Measurements from ENCODE around the gene LPP. TPM values are rescaled to one million over a fixed set of nuclear protein-coding genes. Genes with fewer than 3 reads are reported as not detected.

LPP gene
- total RNA-seq, 1 donor from 2014 or later = 93.9 TPM

DNA sequence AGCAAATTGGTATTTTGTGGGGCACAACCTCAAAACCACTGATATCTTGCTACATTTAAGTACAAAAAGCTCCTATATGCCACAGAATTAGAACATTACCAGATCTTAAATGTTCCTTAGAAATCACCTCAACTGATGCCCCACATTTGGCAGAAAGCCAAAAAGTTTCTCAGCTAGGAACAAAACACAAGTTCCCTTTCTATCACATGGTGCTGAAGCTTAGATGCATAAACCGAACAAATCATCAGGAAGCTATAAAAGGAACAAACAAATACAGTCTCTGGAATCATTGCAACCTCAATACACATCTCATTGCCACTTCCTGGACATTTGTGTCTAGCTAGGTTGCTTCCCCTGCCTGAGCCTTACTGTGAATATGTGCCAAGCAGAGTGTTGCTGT, 492.6 kb downstream of the LPP start:
- no peak for TF ChIP-seq CTCF (conservative IDR thresholded peaks at IDR 0.05; ENCODE audit: low read depth, low read length)
- H3K4me3 ChIP-seq (ENCODE audit: low read depth, low read length) = no peak overlapping the region
- DNase-seq (ENCODE audit: low read depth) = no peak

GRCh38 chr3:188647237-188647636, 493.3 kb downstream of the LPP start:
- DNase-seq (ENCODE audit: low read depth) = no peak
- no peak for TF ChIP-seq CTCF (conservative IDR thresholded peaks at IDR 0.05; ENCODE audit: low read depth, low read length)
- no peak overlapping the region for H3K4me3 ChIP-seq (ENCODE audit: low read depth, low read length)

- no peak for TF ChIP-seq CTCF (conservative IDR thresholded peaks at IDR 0.05; ENCODE audit: low read depth, low read length)
- no peak for DNase-seq (ENCODE audit: low read depth)
- H3K4me3 ChIP-seq (ENCODE audit: low read depth, low read length) = no peak overlapping the region
Measured at GRCh38 chr3:188649521-188649920, 495.6 kb downstream of the LPP start.

GRCh38 chr3:188656196-188656982, 502.4 kb downstream of the LPP start:
- H3K4me3 ChIP-seq (ENCODE audit: low read depth, low read length) = no peak overlapping the region
- no peak for TF ChIP-seq CTCF (conservative IDR thresholded peaks at IDR 0.05; ENCODE audit: low read depth, low read length)
- DNase-seq (ENCODE audit: low read depth) = peak; percentile 72

- no peak overlapping the region for H3K4me3 ChIP-seq (ENCODE audit: low read depth, low read length)
- no peak for DNase-seq (ENCODE audit: low read depth)
- TF ChIP-seq CTCF (conservative IDR thresholded peaks at IDR 0.05; ENCODE audit: low read depth, low read length) = no peak
Measured at GRCh38 chr3:188658606-188659005, 504.6 kb downstream of the LPP start.

DNA sequence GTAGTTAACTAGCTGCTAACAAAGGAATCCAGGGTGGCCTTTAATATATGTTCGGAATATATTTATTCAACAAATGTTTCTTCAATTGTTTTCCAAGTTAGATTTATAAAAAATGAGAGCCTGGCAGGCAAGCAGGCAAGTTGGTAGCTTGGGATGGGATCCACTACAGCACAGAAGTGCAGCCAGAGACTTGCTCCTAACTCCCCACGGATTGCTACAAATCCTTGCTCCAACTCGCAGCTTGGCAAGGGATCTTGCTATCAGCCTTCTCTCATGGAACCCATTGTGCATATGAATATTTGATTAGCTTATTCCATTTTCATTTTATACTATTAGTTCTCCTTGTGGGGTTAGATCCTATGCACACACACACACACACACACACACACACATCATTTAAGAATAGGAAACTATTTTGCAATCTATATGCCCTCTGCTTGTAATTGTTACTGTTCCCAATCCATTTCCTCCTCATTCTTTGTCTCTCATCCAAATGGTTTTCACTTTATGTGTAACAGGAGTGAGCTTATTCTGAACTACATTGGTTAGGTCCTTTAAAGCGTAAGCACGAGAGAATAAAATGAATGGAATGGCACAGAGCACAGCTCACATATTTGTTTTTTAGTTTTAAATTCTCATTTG, 505.6 kb downstream of the LPP start:
- H3K4me3 ChIP-seq (ENCODE audit: low read depth, low read length) = no peak overlapping the region
- no peak for TF ChIP-seq CTCF (conservative IDR thresholded peaks at IDR 0.05; ENCODE audit: low read depth, low read length)
- no peak for DNase-seq (ENCODE audit: low read depth)
